Loucy (cell line): ENCODE measurements around the gene SH3GL1.

Experiments
- EZH2phosphoT487 ChIP-seq: fragments of 200-600 bp; IDR thresholded peaks from 2 replicates; pipeline ENCODE4 v1.6.1; 2018; ENCODE audit warnings: antibody characterized with exemption, mild to moderate bottlenecking, moderate library complexity, borderline replicate concordance
- TF ChIP-seq, protein P1 (sequence below): fragments of 200-600 bp; sonication (generic); conservative IDR thresholded peaks from 2 replicates; pipeline ENCODE4 v1.5.1; 2014; ENCODE audit warnings: mild to moderate bottlenecking, antibody characterized with exemption, low read length

DNA sequence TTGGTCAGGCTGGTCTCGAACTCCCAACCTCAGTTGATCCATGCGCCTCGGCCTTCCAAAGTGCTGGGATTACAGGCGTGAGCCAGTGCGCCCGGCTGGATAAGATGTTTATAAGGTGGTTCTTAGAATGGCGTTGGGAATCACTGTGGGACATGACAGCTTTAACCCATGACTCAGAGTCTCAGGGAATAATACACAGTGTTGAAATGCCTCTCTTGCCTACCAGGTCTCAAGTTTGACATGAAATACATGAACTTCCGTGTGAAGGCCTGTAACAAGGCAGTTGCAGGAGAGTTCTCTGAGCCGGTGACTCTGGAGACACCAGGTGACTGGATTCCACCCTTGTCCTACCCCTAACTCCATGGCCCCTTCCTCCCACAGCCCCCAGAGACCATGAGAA, 83.4 kb downstream of the SH3GL1 start:
- TF ChIP-seq, protein P1, sequence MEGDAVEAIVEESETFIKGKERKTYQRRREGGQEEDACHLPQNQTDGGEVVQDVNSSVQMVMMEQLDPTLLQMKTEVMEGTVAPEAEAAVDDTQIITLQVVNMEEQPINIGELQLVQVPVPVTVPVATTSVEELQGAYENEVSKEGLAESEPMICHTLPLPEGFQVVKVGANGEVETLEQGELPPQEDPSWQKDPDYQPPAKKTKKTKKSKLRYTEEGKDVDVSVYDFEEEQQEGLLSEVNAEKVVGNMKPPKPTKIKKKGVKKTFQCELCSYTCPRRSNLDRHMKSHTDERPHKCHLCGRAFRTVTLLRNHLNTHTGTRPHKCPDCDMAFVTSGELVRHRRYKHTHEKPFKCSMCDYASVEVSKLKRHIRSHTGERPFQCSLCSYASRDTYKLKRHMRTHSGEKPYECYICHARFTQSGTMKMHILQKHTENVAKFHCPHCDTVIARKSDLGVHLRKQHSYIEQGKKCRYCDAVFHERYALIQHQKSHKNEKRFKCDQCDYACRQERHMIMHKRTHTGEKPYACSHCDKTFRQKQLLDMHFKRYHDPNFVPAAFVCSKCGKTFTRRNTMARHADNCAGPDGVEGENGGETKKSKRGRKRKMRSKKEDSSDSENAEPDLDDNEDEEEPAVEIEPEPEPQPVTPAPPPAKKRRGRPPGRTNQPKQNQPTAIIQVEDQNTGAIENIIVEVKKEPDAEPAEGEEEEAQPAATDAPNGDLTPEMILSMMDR = no peak
- no peak for TF ChIP-seq EZH2phosphoT487
